ENCODE measurements around the gene ABCD3. TPM values are rescaled to one million over a fixed set of nuclear protein-coding genes. Genes with fewer than 3 reads are reported as not detected.

Gene ABCD3
- total RNA-seq, 2 experiments from 2014 or later: 28.0 to 31.5 TPM

- no peaks in the 10 kb centered on the region for H3K4me1 Mint-ChIP-seq
- peaks cover 6% of the 10 kb centered on the region for H3K27me3 Mint-ChIP-seq
- H3K9me3 Mint-ChIP-seq: no peaks in the 10 kb centered on the region
- no peaks in the 10 kb centered on the region for H3K36me3 Mint-ChIP-seq (ENCODE audit: low read depth)
- DNase-seq: no peak
- no peak overlapping the region for H3K4me3 Mint-ChIP-seq
- no peak overlapping the region for H3K27ac Mint-ChIP-seq
- POLR2A ChIA-PET: no interaction called here
- CTCF ChIA-PET: interaction anchor here (0.6 kb wide), 1 partner anchor 9 kb away, joined by 3 read pairs; no protein-coding TSS in a partner anchor
Observed at GRCh38 chr1:94395748-94396309, 22.4 kb upstream of the ABCD3 start.

GRCh38 chr1:94396356-94397010 lies 21.7 kb upstream of the ABCD3 start:
- no peak overlapping the region for H3K4me3 Mint-ChIP-seq
- H3K4me1 Mint-ChIP-seq: no peaks in the 10 kb centered on the region
- peaks cover 6% of the 10 kb centered on the region for H3K27me3 Mint-ChIP-seq
- ChIA-PET POLR2A (no interaction called here), CTCF (interaction anchor here (1.1 kb wide), 1 partner anchor 9 kb away, joined by 3 read pairs; no protein-coding TSS in a partner anchor)
- H3K9me3 Mint-ChIP-seq: no peaks in the 10 kb centered on the region
- DNase-seq: no peak
- H3K27ac Mint-ChIP-seq: no peak overlapping the region
- H3K36me3 Mint-ChIP-seq (ENCODE audit: low read depth): no peaks in the 10 kb centered on the region

GRCh38 chr1:94398356-94398755 lies 19.8 kb upstream of the ABCD3 start:
- CTCF ChIA-PET: no interaction called here
- no peak for DNase-seq
- Mint-ChIP-seq H3K4me3 (no peak overlapping the region), H3K9me3 (no peaks in the 10 kb centered on the region), H3K4me1 (no peaks in the 10 kb centered on the region), H3K27me3 (peaks cover 11% of the 10 kb centered on the region), H3K36me3 (ENCODE audit: low read depth) (no peaks in the 10 kb centered on the region), H3K27ac (no peak overlapping the region)
- POLR2A ChIA-PET: no interaction called here

- ChIA-PET CTCF (interaction anchor here (1.0 kb wide), 1 partner anchor 24 kb away, joined by 3 read pairs; no protein-coding TSS in a partner anchor), POLR2A (no interaction called here)
- H3K27me3 Mint-ChIP-seq: peaks cover 11% of the 10 kb centered on the region
- no peaks in the 10 kb centered on the region for H3K9me3 Mint-ChIP-seq
- no peaks in the 10 kb centered on the region for H3K36me3 Mint-ChIP-seq (ENCODE audit: low read depth)
- no peak for DNase-seq
- H3K27ac Mint-ChIP-seq: no peak overlapping the region
- no peaks in the 10 kb centered on the region for H3K4me1 Mint-ChIP-seq
- H3K4me3 Mint-ChIP-seq: no peak overlapping the region
Observed at GRCh38 chr1:94399453-94399852, 18.7 kb upstream of the ABCD3 start.

GRCh38 chr1:94401206-94401605 lies 17.0 kb upstream of the ABCD3 start:
- ChIA-PET CTCF (no interaction called here), POLR2A (no interaction called here)
- H3K36me3 Mint-ChIP-seq (ENCODE audit: low read depth): no peaks in the 10 kb centered on the region
- peaks cover 11% of the 10 kb centered on the region for H3K27me3 Mint-ChIP-seq
- H3K4me3 Mint-ChIP-seq: no peak overlapping the region
- no peaks in the 10 kb centered on the region for H3K9me3 Mint-ChIP-seq
- H3K4me1 Mint-ChIP-seq: no peaks in the 10 kb centered on the region
- DNase-seq: no peak
- H3K27ac Mint-ChIP-seq: no peak overlapping the region

GRCh38 chr1:94406446-94406845 lies 11.7 kb upstream of the ABCD3 start:
- no peaks in the 10 kb centered on the region for H3K9me3 Mint-ChIP-seq
- H3K36me3 Mint-ChIP-seq (ENCODE audit: low read depth): no peaks in the 10 kb centered on the region
- POLR2A ChIA-PET: no interaction called here
- CTCF ChIA-PET: interaction anchor here (1.0 kb wide), 1 partner anchor 9 kb away, joined by 3 read pairs; no protein-coding TSS in a partner anchor
- DNase-seq: no peak
- H3K27ac Mint-ChIP-seq: no peak overlapping the region
- H3K4me3 Mint-ChIP-seq: no peak overlapping the region
- peaks cover 19% of the 10 kb centered on the region for H3K27me3 Mint-ChIP-seq
- H3K4me1 Mint-ChIP-seq: peaks cover 7% of the 10 kb centered on the region

- CTCF ChIA-PET: no interaction called here
- Mint-ChIP-seq H3K27me3 (peaks cover 18% of the 10 kb centered on the region), H3K4me1 (peaks cover 7% of the 10 kb centered on the region), H3K27ac (no peak overlapping the region), H3K9me3 (no peaks in the 10 kb centered on the region), H3K4me3 (no peak overlapping the region), H3K36me3 (ENCODE audit: low read depth) (no peaks in the 10 kb centered on the region)
- POLR2A ChIA-PET: interaction anchor here (0.6 kb wide), 1 partner anchor 154 kb away, joined by 7 read pairs; no protein-coding TSS in a partner anchor
- no peak for DNase-seq
Observed at GRCh38 chr1:94408104-94408830, 9.9 kb upstream of the ABCD3 start.

- Mint-ChIP-seq H3K4me1 (peaks cover 7% of the 10 kb centered on the region), H3K4me3 (no peak overlapping the region), H3K36me3 (ENCODE audit: low read depth) (no peaks in the 10 kb centered on the region), H3K9me3 (no peaks in the 10 kb centered on the region), H3K27ac (no peak overlapping the region), H3K27me3 (peaks cover 26% of the 10 kb centered on the region)
- ChIA-PET POLR2A (no interaction called here), CTCF (no interaction called here)
- no peak for DNase-seq
Observed at GRCh38 chr1:94411237-94411636, 7.0 kb upstream of the ABCD3 start.

GRCh38 chr1:94413311-94413710 lies 4.9 kb upstream of the ABCD3 start:
- Mint-ChIP-seq H3K36me3 (ENCODE audit: low read depth) (no peaks in the 10 kb centered on the region), H3K4me1 (peaks cover 3% of the 10 kb centered on the region), H3K9me3 (no peaks in the 10 kb centered on the region), H3K4me3 (no peak overlapping the region), H3K27ac (no peak overlapping the region), H3K27me3 (peaks cover 26% of the 10 kb centered on the region)
- ChIA-PET POLR2A (no interaction called here), CTCF (no interaction called here)
- no peak for DNase-seq

GRCh38 chr1:94416901-94417727 lies 1.1 kb upstream of the ABCD3 start:
- H3K9me3 Mint-ChIP-seq: no peaks in the 10 kb centered on the region
- no peak overlapping the region for H3K4me3 Mint-ChIP-seq
- no peak for DNase-seq
- peaks cover 4% of the 10 kb centered on the region for H3K36me3 Mint-ChIP-seq (ENCODE audit: low read depth)
- CTCF ChIA-PET: interaction anchor here (0.6 to 1.1 kb wide), 4 partner anchors 8 to 967 kb away, joined by 3 read pairs; no protein-coding TSS in a partner anchor
- no peak overlapping the region for H3K27ac Mint-ChIP-seq
- H3K4me1 Mint-ChIP-seq: peaks cover 25% of the 10 kb centered on the region
- peaks cover 10% of the 10 kb centered on the region for H3K27me3 Mint-ChIP-seq
- POLR2A ChIA-PET: interaction anchor here (0.5 kb wide), 1 partner anchor 179 kb away, joined by 3 read pairs; no protein-coding TSS in a partner anchor

GRCh38 chr1:94417728-94417977 lies 536 bp upstream of the ABCD3 start:
- POLR2A ChIA-PET: interaction anchor here (0.5 kb wide), 2 partner anchors 180 to 1411 kb away, joined by 3 read pairs; no protein-coding TSS in a partner anchor
- Mint-ChIP-seq H3K4me3 (no peak overlapping the region), H3K4me1 (peaks cover 28% of the 10 kb centered on the region), H3K9me3 (no peaks in the 10 kb centered on the region), H3K27me3 (peaks cover 10% of the 10 kb centered on the region), H3K36me3 (ENCODE audit: low read depth) (peaks cover 5% of the 10 kb centered on the region), H3K27ac (no peak overlapping the region)
- DNase-seq: no peak
- CTCF ChIA-PET: no interaction called here

- Mint-ChIP-seq H3K4me1 (peaks cover 31% of the 10 kb centered on the region), H3K27me3 (peaks cover 7% of the 10 kb centered on the region), H3K36me3 (ENCODE audit: low read depth) (peaks cover 6% of the 10 kb centered on the region), H3K9me3 (no peaks in the 10 kb centered on the region), H3K27ac (peak overlapping the region; percentile 84), H3K4me3 (no peak overlapping the region)
- CTCF ChIA-PET: no interaction called here
- DNase-seq: no peak
- POLR2A ChIA-PET: no interaction called here
Observed at GRCh38 chr1:94418664-94419655, 771 bp downstream of the ABCD3 start.
